22Rv1 (cell line): ENCODE measurements around the gene LRMDA.

ENCODE experiments used
- CTCF ChIP-seq: fragments of 450-650 bp; IDR thresholded peaks from 2 replicates; pipeline ENCODE4 v1.5.1; 2017; ENCODE audit warnings: mild to moderate bottlenecking
- ZFX ChIP-seq: fragments of 450-650 bp; IDR thresholded peaks from 2 replicates; pipeline ENCODE4 v1.6.1; 2017; ENCODE audit warnings: antibody characterized with exemption, borderline replicate concordance

DNA sequence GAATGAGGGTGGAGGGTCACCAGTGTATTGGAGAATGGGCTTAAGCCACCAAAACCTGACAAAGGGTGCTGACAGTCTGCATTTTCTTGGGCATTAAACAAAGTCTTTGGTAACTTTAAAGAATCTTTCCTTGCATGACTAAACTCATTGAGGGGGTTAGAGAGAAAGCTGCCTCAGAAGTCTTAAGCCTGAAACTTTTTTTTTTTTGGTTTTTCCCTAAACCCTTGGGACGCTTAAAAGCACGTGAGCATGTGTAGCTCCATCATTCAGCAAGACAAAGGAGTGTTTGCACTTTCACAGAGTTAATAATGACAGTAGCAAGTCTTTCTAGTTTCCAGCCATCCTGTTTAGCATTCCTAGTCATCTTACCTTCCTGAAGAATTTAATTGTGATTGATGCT lies 110.7 kb downstream of the LRMDA start:
- no peak for TF ChIP-seq CTCF
- no peak for TF ChIP-seq ZFX
